ENCODE measurements around the gene NR5A2.

The NR5A2 gene

DNA sequence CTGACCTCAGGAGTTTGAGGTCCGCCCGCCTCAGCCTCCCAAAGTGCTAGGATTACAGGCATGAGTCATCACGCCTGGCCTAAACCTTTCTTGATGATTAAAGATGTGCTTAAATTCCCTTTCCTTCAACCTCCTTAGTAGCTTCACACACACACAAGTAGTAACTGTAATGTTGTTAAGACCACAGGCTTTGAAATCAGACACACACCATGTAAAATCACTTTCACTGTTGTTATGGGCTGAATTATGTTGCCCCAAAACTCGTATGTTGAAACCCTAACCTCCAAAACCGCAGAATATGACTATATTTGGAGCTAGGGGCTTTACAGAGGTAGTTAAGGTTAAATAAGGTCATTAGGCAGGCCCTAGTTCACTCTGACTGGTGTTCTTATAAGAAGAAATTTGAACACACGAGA lies 180.2 kb downstream of the NR5A2 start:
- peak; percentile 74 for DNase-seq

GRCh38 chr1:200211157-200211556 lies 183.6 kb downstream of the NR5A2 start:
- peak; percentile 81 for DNase-seq

DNA sequence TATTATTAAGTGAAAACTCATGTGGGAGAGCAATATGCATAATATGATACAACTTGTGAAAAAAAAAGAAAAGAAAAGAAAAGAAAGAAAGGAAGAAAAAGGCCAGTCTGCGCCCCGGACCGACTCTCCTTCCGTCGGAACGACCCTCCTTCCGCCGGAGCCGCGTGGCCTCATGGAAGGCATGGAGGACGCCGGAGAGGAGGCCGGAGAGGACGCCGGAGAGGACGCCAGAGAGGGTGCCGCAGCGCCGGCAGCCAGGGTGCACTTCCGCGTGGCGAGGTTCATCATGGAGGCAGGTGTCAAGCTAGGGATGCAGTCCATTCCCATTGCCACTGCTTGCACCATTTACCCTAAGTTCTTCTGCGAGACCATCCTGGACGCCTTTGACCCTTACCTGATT lies 185.9 kb downstream of the NR5A2 start:
- DNase-seq: no peak

- no peak for DNase-seq
These were observed 186.4 kb downstream of the NR5A2 start for GRCh38 chr1:200213921-200214320.

- no peak for DNase-seq
These were observed 187.8 kb downstream of the NR5A2 start for GRCh38 chr1:200215350-200215749.

- DNase-seq: no peak
These were observed 190.2 kb downstream of the NR5A2 start for GRCh38 chr1:200217703-200218102.

DNA sequence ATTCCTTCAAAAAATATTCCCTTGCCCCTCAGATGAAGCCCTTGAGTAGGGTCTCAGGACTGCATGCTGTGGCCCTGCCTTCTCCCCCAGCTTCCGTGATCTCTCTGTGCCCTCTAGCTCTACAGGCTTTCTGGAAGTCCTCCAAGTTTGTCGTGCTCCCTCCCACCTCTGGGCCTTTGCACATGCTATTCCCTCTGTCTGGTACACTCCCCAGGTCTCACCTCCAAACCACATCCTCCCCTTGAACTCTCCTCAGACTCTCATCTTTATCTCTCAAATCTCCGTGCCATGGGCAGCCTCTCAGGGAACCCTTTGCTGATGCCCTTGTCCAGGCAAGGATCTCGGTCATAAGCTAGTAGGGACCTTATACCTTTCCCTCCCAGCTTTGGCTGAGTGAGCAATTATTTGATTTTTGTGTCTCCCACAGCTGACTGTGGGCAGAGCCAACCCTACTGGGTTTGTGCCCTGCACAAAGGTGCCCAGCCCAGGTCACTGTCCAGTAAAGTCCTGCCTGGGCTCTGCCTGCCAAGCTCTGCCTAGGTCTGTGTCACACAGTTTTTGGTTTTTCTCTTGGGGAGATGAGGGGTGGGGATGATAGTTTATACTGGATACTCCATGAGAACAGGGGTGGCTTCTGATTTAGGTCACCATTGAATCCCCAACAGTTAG lies 194.2 kb downstream of the NR5A2 start:
- no peak for DNase-seq

DNA sequence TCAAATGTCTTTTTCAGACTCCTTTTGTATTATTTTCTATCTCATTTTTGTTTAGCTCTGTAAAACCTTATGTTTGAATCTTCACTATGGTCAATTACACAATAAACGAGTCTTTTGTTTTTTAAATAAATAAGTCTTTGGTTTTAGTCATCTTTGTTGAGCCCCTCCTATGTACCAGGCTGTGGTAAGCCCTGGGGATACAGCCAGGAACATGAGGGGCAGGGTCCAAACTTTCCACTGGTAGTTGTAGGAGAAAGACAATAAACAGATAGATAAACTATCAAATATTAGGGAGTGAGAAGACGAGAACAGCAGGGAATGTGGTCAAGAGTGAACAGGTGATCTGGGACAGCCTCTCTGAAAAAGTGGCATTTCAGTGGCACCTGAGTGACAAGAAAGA lies 195.7 kb downstream of the NR5A2 start:
- no peak for DNase-seq

DNA sequence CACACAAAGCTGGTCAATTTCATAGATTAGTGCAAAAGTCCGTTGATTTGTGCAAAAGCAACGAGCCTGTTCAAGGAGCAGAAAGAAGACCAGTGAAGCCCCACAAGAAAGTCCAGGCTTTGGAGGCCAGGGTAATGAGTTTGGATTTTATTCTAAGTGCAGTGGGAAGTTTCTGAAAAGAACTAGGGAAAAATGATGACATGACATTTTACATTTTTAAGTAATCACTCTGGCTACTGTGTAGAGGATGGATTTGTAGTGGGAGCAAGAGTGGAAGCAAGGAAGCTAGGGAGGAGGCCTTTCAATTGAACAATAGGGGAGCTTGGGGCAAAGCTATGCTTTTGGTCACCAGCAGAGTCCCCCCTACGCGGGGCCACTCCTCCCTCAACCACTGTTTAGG lies 196.1 kb downstream of the NR5A2 start:
- no peak for DNase-seq

DNA sequence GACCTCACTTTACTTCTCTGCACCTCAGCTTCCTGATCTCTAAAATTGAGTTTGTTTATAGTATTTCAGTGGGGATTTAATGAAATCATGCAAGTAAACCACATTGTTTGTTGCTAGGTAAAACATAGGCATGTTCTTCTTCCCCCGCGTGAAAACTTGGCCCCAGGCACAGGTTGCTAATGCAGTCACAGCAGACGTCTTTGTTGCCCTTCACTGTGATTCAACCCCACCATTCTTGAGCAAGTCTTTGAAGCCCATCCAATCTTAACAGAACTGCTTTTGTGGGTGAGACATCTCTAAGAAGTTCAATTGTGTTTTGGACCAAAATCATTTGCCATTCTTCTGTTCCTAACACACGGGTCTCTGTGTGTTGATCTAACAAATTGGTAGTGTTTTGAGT lies 196.8 kb downstream of the NR5A2 start:
- peak; percentile 62 for DNase-seq

- DNase-seq: peak; percentile 51
These were observed 198.9 kb downstream of the NR5A2 start for GRCh38 chr1:200226268-200226968.

GRCh38 chr1:200226969-200227303 lies 199.4 kb downstream of the NR5A2 start:
- DNase-seq: no peak
